HepG2 (cell line): ENCODE data around the gene SLC16A3. TPM values are rescaled to one million over a fixed set of nuclear protein-coding genes. Genes with fewer than 3 reads are reported as not detected.

ENCODE experiments used
- AGO1 ChIP-seq: fragments of 200-400 bp; formaldehyde crosslinking; IDR thresholded peaks from 2 replicates; pipeline ENCODE4 v1.6.1; 2017; ENCODE audit warnings: mild to moderate bottlenecking, low read depth, low read length, moderate library complexity; ENCODE audit not compliant: poor library complexity, severe bottlenecking
- BCL6 ChIP-seq: IDR thresholded peaks from 2 replicates; pipeline ENCODE4 v1.6.1; 2016; ENCODE audit warnings: missing genetic modification reagents, missing compliant biosample characterization
- BORCS8-MEF2B ChIP-seq: sonication (generic); formaldehyde crosslinking; IDR thresholded peaks from 2 replicates; pipeline ENCODE4 v1.8.0; 2022; ENCODE audit warnings: mild to moderate bottlenecking, missing genetic modification reagents
- CBFB ChIP-seq: sonication (generic); formaldehyde crosslinking; IDR thresholded peaks from 2 replicates; pipeline ENCODE4 v1.4.0; 2020; ENCODE audit warnings: missing genetic modification reagents
- ELF3 ChIP-seq: IDR thresholded peaks from 2 replicates; pipeline ENCODE4 v1.6.1; 2016; ENCODE audit warnings: missing genetic modification reagents, missing compliant biosample characterization
- GTF2F1 ChIP-seq: fragments of 150-350 bp; IDR thresholded peaks from 2 replicates; pipeline ENCODE4 v1.6.1; 2014; ENCODE audit warnings: low read length
- HDAC1 ChIP-seq: sonication (generic); formaldehyde crosslinking; IDR thresholded peaks from 2 replicates; pipeline ENCODE4 v1.5.1; 2020; ENCODE audit warnings: mild to moderate bottlenecking, missing genetic modification reagents
- KLF15 ChIP-seq: sonication (generic); formaldehyde crosslinking; IDR thresholded peaks from 2 replicates; pipeline ENCODE4 v1.8.1; 2023; ENCODE audit warnings: borderline replicate concordance, mild to moderate bottlenecking, inconsistent platforms, missing genetic modification reagents, mixed read lengths
- MBD4 ChIP-seq: IDR thresholded peaks from 2 replicates; pipeline ENCODE4 v1.6.1; 2012; ENCODE audit warnings: low read length, inconsistent platforms, borderline replicate concordance
- NR1H2 ChIP-seq: sonication (generic); formaldehyde crosslinking; IDR thresholded peaks from 2 replicates; pipeline ENCODE4 v1.8.1; 2022; ENCODE audit warnings: low read depth, missing genetic modification reagents, borderline replicate concordance
- SAP130 ChIP-seq: IDR thresholded peaks from 2 replicates; pipeline ENCODE4 v1.6.1; 2016; ENCODE audit warnings: low read depth
- SOX13 ChIP-seq, 3 experiments: fragments of 450-650 bp in 1 of 3; sonication (generic) in 1 of 3; formaldehyde crosslinking in 1 of 3; IDR thresholded peaks in 2 of 3; conservative IDR thresholded peaks in 1 of 3; 2 replicates each; pipeline versions ENCODE4 v1.5.0 to v1.6.1; 2016 to 2020; ENCODE audit warnings: antibody characterized with exemption in 1 of 3, mild to moderate bottlenecking in 1 of 3, missing compliant biosample characterization in 1 of 3, missing genetic modification reagents in 1 of 3, moderate library complexity in 1 of 3
- TBX3 ChIP-seq: fragments of 450-650 bp; IDR thresholded peaks from 2 replicates; pipeline ENCODE4 v1.6.1; 2017; ENCODE audit warnings: antibody characterized with exemption, mild to moderate bottlenecking, inconsistent platforms, borderline replicate concordance
- TIGD3 ChIP-seq: sonication (generic); formaldehyde crosslinking; IDR thresholded peaks from 2 replicates; pipeline ENCODE4 v1.5.1; 2020; ENCODE audit warnings: mild to moderate bottlenecking, missing genetic modification reagents, borderline replicate concordance
- ZFAT ChIP-seq: sonication (generic); formaldehyde crosslinking; conservative IDR thresholded peaks from 2 replicates; pipeline ENCODE4 v1.8.1; 2023; ENCODE audit warnings: missing genetic modification reagents, inconsistent platforms
- ZNF207 ChIP-seq: fragments of 450-650 bp; IDR thresholded peaks from 2 replicates; pipeline ENCODE4 v1.6.1; 2016; ENCODE audit warnings: antibody characterized with exemption, borderline replicate concordance
- ZNF609 ChIP-seq: sonication (generic); formaldehyde crosslinking; IDR thresholded peaks from 2 replicates; pipeline ENCODE4 v1.4.0; 2020; ENCODE audit warnings: mild to moderate bottlenecking, missing genetic modification reagents, borderline replicate concordance
- ZNF883 ChIP-seq: sonication (generic); formaldehyde crosslinking; IDR thresholded peaks from 2 replicates; pipeline ENCODE4 v1.5.1; 2020; ENCODE audit warnings: mild to moderate bottlenecking, missing genetic modification reagents; ENCODE audit errors: not compliant biosample characterization
- ZSCAN12 ChIP-seq: sonication (generic); formaldehyde crosslinking; IDR thresholded peaks from 2 replicates; pipeline ENCODE4 v1.9.0; 2021; ENCODE audit warnings: mild to moderate bottlenecking, missing genetic modification reagents
- ZXDC ChIP-seq: sonication (generic); formaldehyde crosslinking; IDR thresholded peaks from 2 replicates; pipeline ENCODE4 v1.5.0; 2020; ENCODE audit warnings: mild to moderate bottlenecking, missing genetic modification reagents
- polyA plus RNA-seq, 8 experiments: library from polyadenylated mRNA; depleted of rRNA in 3 of 8; stranded (reverse) in 7 of 8; unstranded in 1 of 8; fragments of >200 nt; fragmentation: Illumina TruSeq in 4 of 8; extraction: Trizol in 4 of 8; gene quantifications; 2 replicates each; pipeline versions ENCODE4 v1.2.1 to v1.2.3, GENCODE V29; 2011 to 2016; ENCODE audit warnings: low read depth in 4 of 8, missing spikeins in 1 of 8, mixed read lengths in 1 of 8; ENCODE audit not compliant: insufficient read depth in 1 of 8
- total RNA-seq, 5 experiments: library from RNA; depleted of rRNA; stranded (reverse); fragments of >200 nt; fragmentation: Illumina TruSeq; extraction: Trizol; gene quantifications; 2 replicates each; pipeline ENCODE4 v1.2.3, GENCODE V29; 2016; ENCODE audit warnings: low read depth in 1 of 5

The SLC16A3 gene
- total and polyA plus RNA-seq, 2 of the 13 experiments (the other 11 are each of a cell fraction or from before 2014, with no cell fraction given), result 242 to 349 TPM

GRCh38 chr17:82241183-82241925 is 12.5 kb downstream of the SLC16A3 start (continued):
- peak; percentile 37; the same call in 1 of the 2 replicates for TF ChIP-seq SOX13 (IDR thresholded peaks at IDR 0.05)
- TF ChIP-seq SOX13 (CRISPR knock-in tag; conservative IDR thresholded peaks at IDR 0.05 in 1 of 2, IDR thresholded peaks at IDR 0.05 in 1 of 2), result no peak; a peak in 1 of 4 replicates
- peak; percentile 91 for TF ChIP-seq ZXDC (CRISPR knock-in tag)
- 0 out of 2 replicates have a peak, but pooled peaks have one; percentile 19 for TF ChIP-seq ZSCAN12
- no peak for TF ChIP-seq MBD4
- TF ChIP-seq AGO1, result peak; percentile 99
- TF ChIP-seq CBFB (CRISPR knock-in tag), result peak; percentile 59; the same call in 1 of the 2 replicates
- no peak for TF ChIP-seq TBX3
- no peak for TF ChIP-seq KLF15
- TF ChIP-seq NR1H2 (CRISPR knock-in tag), result 0 out of 2 replicates have a peak, but pooled peaks have one; percentile 11
- TF ChIP-seq BCL6, result no peak; the same call in 1 of the 2 replicates
- peak; percentile 13; the same call in 1 of the 2 replicates for TF ChIP-seq TIGD3
- TF ChIP-seq HDAC1 (CRISPR knock-in tag), result peak; percentile 69
- TF ChIP-seq SAP130, result peak; percentile 76
- TF ChIP-seq ZNF609 (CRISPR knock-in tag), result peak; percentile 30; the same call in 1 of the 2 replicates
- TF ChIP-seq ZFAT (CRISPR knock-in tag), result 0 out of 2 replicates have a peak, but pooled peaks have one; percentile 34
- no peak for TF ChIP-seq GTF2F1
- no peak for TF ChIP-seq ZNF207
- TF ChIP-seq BORCS8-MEF2B (CRISPR knock-in tag), result peak; percentile 61
- peak; percentile 35 for TF ChIP-seq ELF3 (CRISPR knock-in tag)
- TF ChIP-seq ZNF883 (CRISPR knock-in tag), result no peak
